Measurements from ENCODE around the gene WRAP73.

WRAP73 gene

DNA sequence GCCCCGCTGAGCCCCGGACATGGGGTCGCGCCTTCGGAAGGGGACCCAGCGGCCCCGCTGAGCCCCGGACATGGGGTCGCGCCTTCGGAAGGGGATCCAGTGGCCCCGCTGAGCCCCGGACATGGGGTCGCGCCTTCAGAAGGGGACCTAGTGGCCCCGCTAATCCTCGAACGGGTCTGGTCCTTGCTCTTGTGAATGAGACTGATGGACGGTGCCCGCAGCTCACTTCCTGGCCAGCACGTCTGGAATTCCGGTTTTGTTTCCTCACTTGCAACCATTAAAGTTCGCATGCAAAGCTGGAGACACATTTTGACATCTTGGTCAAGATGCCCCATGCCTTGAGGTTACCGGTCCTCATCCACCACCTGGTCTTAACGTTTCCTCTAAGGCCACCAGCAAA is 5.6 kb downstream of the WRAP73 start:
- no peak for DNase-seq

DNA sequence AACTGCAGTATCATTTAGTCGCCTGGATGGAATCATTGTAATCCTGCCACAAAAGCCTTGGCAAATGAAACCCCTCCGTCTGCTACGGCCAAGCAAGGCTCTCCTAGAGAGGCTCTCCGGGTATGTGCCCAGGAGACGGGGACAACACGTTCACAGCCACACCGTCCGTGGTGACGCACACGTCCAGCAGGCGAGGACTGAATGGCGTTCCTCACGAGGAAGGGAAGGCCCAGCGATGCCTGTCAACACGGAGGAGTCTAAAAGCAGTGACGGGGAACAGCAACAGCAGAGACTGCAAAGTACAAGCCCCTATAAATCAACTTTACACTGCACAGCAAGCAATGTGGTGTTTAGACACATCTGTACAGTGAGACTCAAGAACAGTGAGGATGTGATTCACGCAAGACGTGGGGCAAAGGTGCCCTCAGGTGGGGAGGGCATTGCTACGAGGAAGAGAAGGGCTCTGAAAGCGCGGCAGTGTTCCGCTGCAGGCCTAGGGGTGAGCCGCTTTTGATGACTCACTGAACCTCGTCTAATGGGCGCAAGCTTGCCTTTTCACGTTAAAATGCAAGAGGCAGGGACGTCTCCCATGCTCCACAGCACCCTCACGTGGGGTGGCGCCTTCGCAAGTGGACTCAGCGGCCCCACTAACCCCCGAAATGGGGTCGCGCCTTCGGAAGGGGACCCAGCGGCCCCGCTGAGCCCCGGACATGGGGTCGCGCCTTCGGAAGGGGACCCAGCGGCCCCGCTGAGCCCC is 6.8 kb downstream of the WRAP73 start:
- DNase-seq = no peak

GRCh38 chr1:3641816-3642215 is 8.1 kb downstream of the WRAP73 start:
- DNase-seq = no peak

DNA sequence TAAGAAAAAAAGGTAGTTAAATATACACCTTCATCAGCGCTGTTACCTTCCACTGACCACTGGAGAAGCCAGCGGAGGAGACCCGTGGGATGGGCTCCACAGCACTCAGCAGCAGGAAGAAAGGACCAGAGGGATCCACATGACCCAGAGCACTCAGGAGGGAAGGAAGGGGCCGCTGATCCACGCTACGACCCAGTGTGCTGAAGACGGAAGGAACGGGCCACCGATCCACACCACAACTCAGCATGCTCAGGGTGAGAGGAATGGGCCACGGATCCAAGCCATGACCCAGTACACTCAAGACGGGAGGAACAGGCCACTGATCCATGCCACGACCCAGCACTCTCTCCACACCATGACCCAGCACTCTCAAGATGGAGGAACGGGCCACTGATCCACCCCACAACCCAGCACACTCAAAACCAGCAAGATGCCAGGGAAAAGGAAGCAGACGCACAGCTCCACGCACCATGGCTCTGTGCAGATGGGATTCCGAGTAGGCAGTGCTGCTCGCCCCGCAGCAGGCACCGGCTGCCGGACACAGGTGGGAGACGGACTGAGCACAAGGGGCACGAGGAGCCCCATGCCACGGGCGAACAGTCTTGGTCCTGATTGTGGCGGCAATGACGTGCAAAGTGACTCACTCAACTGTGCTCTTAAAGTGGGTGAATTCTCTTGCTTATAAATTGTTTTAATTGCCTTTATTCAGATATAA is 8.7 kb downstream of the WRAP73 start:
- DNase-seq = no peak

GRCh38 chr1:3640121-3640837 is 9.6 kb downstream of the WRAP73 start:
- DNase-seq = no peak

- DNase-seq = no peak
These were observed 10.4 kb downstream of the WRAP73 start for GRCh38 chr1:3639397-3639911.

- DNase-seq = no peak
These were observed 11.2 kb downstream of the WRAP73 start for GRCh38 chr1:3638676-3639075.

DNA sequence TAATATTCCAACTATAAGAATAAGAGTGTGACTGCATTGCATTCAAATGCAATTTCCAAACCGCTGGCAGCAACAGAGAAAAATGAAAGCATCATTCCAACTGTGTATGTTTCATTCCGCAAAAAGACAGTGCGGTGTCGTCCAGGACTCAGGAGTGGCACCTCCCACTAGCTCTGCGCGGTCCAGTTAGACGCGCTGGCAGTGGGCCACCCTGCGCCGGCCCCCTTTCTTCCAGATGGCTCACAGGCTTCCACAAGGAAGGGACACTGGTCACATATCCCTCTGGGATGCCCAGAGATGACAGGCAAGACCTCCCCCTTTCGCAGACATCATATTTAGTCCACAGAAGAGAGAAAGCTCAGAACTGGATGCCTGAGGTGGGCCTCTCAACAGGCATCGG is 11.9 kb downstream of the WRAP73 start:
- no peak for DNase-seq

- DNase-seq = no peak
These were observed 13.4 kb downstream of the WRAP73 start for GRCh38 chr1:3636531-3636930.

- DNase-seq = no peak
These were observed 13.8 kb downstream of the WRAP73 start for GRCh38 chr1:3636080-3636479.

GRCh38 chr1:3634059-3634800 is 15.7 kb downstream of the WRAP73 start:
- no peak for DNase-seq

DNA sequence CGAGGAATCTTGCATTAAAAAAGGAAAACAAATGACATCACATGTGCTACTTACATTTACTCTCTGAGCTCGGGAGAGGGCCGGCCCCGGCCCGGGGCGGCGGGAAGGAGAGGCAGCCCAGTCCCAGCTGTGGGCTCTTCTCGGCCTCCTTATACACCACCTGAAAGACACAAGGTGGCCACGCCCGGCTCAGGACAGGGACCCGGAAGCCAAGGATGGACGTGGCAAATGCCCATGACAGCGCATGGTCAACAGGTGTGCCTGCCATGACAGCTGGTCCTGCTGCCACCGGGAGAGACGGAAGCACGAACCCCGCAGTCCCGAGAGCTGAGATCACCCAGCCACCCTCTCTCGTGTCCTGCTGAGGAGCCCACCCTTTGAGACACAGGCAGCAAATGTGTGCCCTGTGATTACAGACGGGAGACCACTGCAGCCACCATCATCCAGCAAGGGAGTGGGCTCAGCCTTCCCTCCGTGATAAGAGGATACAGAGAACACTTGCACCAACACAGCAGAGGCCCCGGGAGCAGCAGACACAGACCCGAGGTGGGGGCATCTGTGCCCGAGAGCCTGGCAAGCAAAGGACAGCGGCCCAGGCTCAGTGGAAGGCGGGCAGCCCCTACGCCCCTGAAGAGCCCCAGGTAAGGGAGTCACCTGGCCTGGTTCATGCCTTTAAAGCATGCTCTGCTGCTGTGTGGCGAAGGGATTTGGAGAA is 16.4 kb downstream of the WRAP73 start:
- DNase-seq = no peak

DNA sequence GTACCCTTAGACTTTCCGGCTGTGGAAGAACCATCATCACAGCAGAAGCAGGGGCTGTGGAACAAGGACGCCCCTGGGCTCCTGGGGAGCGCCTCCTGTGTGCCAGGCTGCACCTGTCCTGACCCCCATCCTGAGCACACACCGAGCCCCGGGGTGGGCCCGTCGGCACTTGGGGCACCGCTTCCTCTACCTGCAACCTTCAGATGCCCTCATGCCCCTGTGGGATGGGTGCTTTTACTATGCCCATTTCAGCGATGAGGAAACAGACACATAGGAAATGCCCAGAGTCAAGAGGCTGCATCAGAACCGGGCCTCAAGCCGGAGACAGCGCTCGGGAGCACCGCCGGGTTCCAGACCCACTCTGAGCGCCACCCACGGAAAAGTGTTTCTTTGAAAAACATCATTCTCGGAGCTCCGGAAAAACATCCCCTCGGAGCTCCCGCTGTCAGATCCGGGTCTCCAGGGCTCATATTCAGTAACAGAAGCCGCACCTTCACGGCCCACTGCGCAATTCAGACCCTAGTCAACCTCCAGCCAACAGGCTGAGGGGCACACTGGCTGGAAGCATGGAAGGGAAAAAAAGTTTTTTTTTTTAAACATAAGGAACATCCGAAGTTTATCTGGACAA is 17.1 kb downstream of the WRAP73 start:
- no peak for DNase-seq

- no peak for DNase-seq
These were observed 17.6 kb downstream of the WRAP73 start for GRCh38 chr1:3632298-3632697.

- DNase-seq = no peak
These were observed 18.3 kb downstream of the WRAP73 start for GRCh38 chr1:3631320-3632260.

GRCh38 chr1:3630914-3631313 is 19.0 kb downstream of the WRAP73 start:
- no peak for DNase-seq

GRCh38 chr1:3630161-3630611 is 19.7 kb downstream of the WRAP73 start:
- no peak for DNase-seq

DNA sequence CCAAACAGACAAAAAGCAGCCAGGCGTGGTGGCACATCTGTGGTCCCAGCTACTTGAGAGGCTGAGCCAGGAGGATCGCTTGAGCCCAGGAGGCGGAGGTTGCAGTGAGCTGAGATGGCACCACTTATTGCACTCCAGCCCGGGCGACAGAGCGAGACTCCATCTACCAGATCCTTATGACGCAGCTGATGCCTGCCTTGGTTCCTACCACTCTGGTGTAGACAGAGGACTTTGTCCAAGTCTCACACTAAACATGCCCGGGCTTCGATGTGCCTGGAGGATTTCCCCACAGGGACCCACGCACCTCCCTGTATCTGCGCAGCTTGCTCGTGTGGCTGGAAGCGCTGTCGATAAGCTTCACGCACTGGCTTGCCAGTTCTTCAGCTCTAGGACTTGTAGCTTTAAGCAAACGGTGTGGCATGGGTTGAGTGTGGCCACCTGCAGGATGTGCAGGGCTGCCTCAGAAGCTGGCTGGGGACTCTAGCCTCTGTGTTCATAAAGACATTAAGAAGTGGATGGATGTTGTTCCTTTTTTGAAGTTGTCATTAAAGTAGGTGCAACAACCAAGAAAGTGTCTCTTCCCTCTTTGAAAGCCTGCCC is 20.2 kb downstream of the WRAP73 start:
- no peak for DNase-seq

DNA sequence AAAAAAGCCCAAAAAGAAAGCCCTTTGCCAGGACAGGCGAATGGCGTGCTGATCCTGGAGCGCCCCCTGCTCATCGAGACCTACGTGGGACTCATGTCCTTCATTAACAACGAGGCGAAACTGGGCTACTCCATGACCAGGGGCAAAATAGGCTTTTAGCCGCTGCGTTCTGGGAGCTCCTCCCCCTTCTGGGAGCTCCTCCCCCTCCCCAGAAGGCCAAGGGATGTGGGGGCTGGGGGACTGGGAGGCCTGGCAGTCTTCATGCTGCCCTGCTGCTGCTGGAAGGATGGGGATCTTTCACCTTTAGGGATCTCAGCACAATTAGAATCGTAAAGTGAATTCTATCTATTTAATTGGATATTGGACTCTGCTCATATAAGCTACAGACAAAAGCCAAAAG is 21.5 kb downstream of the WRAP73 start:
- DNase-seq = no peak

Data from DMS153 (cell line).